DOHH2 (cell line): Measurements from ENCODE around the gene GNG12.

ENCODE experiments used
- CTCF ChIP-seq: fragments of 200-600 bp; sonication (generic); IDR thresholded peaks from one replicate; pipeline ENCODE4 v1.5.1; 2014; ENCODE audit warnings: antibody characterized with exemption, mild to moderate bottlenecking, low read depth, low read length; ENCODE audit not compliant: poor library complexity, severe bottlenecking
- EZH2phosphoT487 ChIP-seq: fragments of 200-600 bp; sonication (generic); IDR thresholded peaks from 2 replicates; pipeline ENCODE4 v1.6.1; 2017; ENCODE audit warnings: borderline replicate concordance, mild to moderate bottlenecking, antibody characterized with exemption, low read length, moderate library complexity, mixed read lengths

- no peak for TF ChIP-seq EZH2phosphoT487
- no peak for TF ChIP-seq CTCF
Observed at GRCh38 chr1:67700692-67701410, 132.4 kb downstream of the GNG12 start.
